Thyroid gland (tissue), 4 donors: ENCODE measurements around the gene DNM1L. TPM values are rescaled to one million over a fixed set of nuclear protein-coding genes. Genes with fewer than 3 reads are reported as not detected.

Source experiments
- DNase-seq, 2 donors: peaks; one replicate each; pipeline ENCODE4 v3.0.0-alpha.2; 2019
- H3K27ac ChIP-seq, 3 donors: fragments of 200-600 bp; sonication (generic); 1 replicate in 2 of 3; 2 replicates in 1 of 3; pipeline ENCODE4 v1.5.1; 2016 to 2019; ENCODE audit warnings: mild to moderate bottlenecking in 1 of 3, moderate library complexity in 1 of 3
- H3K27me3 ChIP-seq: fragments of 200-600 bp; sonication (generic); one replicate; pipeline ENCODE4 v1.5.1; 2019
- H3K36me3 ChIP-seq, 2 donors: fragments of 200-600 bp; sonication (generic); one replicate each; pipeline ENCODE4 v1.5.1; 2016 to 2019
- H3K4me1 ChIP-seq, 2 donors: fragments of 200-600 bp; sonication (generic); one replicate each; pipeline ENCODE4 v1.5.1; 2017 to 2019
- H3K4me3 ChIP-seq, 3 donors: fragments of 200-600 bp; sonication (generic); replicated peaks in 1 of 3; 1 replicate in 2 of 3; 2 replicates in 1 of 3; pipeline ENCODE4 v1.5.1; 2016; ENCODE audit warnings: mild to moderate bottlenecking in 1 of 3
- H3K9me3 ChIP-seq: fragments of 200-600 bp; sonication (generic); one replicate; pipeline ENCODE4 v1.5.1; 2017
- CTCF ChIP-seq, 6 experiments: fragments of 200-600 bp in 3 of 6; fragments of 450-650 bp in 3 of 6; sonication (generic) in 3 of 6; IDR thresholded peaks; one replicate each; pipeline ENCODE4 v1.5.1; 2016 to 2019; ENCODE audit warnings: antibody characterized with exemption in 6 of 6, mild to moderate bottlenecking in 2 of 6, inconsistent platforms in 1 of 6, moderate library complexity in 1 of 6
- POLR2A ChIP-seq, 2 donors: fragments of 450-650 bp; IDR thresholded peaks; one replicate each; pipeline ENCODE4 v1.6.1; 2017; ENCODE audit warnings: antibody characterized with exemption in 2 of 2, mild to moderate bottlenecking in 2 of 2, moderate library complexity in 1 of 2
- WGBS, 2 donors: methylation state at CpG; one replicate each; pipeline ENCODE4 v1.1.5; 2017; 5-methylcytosine and 5-hydroxymethylcytosine counted together
- intact Hi-C: fragments of 100-400 bp; cut with DNase I; formaldehyde crosslinking; loops from one replicate; pipeline ENCODE4 v1.15.1; 2023
- total RNA-seq, 4 donors: library from RNA; depleted of rRNA; stranded (reverse); fragments of >200 nt; gene quantifications; one replicate each; pipeline ENCODE4 v1.2.3, GENCODE V29; 2016

The DNM1L gene
- total RNA-seq, 4 donors from 2014 or later = 49.7 to 93.7 (median 56.8) TPM

GRCh38 chr12:32651151-32651955 is 27.7 kb upstream of the DNM1L start:
- intact Hi-C loops = no loop called here
- Histone ChIP-seq H3K36me3 (no peaks in the 10 kb centered on the region), H3K4me1 (no peaks in the 10 kb centered on the region), H3K27ac (no peak overlapping the region), H3K27me3 (no peaks in the 10 kb centered on the region), H3K4me3 (no peak overlapping the region), H3K9me3 (no peaks in the 10 kb centered on the region)
- WGBS, 2 donors = 91 to 96% methylated on average over 5 of the region's 5 CpGs
- DNase-seq = no peak
- TF ChIP-seq CTCF (IDR thresholded peaks at IDR 0.05) = no peak
- TF ChIP-seq POLR2A (IDR thresholded peaks at IDR 0.05) = no peak

- Histone ChIP-seq H3K27ac (no peak overlapping the region), H3K36me3 (no peaks in the 10 kb centered on the region), H3K4me1 (no peaks in the 10 kb centered on the region), H3K4me3 (no peak overlapping the region), H3K27me3 (no peaks in the 10 kb centered on the region), H3K9me3 (no peaks in the 10 kb centered on the region)
- 85 to 91% methylated on average over 4 of the region's 4 CpGs for WGBS, 2 donors
- no peak for DNase-seq
- intact Hi-C loops = no loop called here
- no peak for TF ChIP-seq CTCF (IDR thresholded peaks at IDR 0.05)
- no peak for TF ChIP-seq POLR2A (IDR thresholded peaks at IDR 0.05)
These were observed 27.2 kb upstream of the DNM1L start for GRCh38 chr12:32651956-32652210.

GRCh38 chr12:32659908-32660440 is 19.1 kb upstream of the DNM1L start:
- H3K36me3 ChIP-seq = no peaks in the 10 kb centered on the region
- H3K27ac ChIP-seq = peak overlapping the region in 1 of 3 donors; percentile 71
- H3K4me1 ChIP-seq = no peaks in the 10 kb centered on the region
- no peak overlapping the region for H3K4me3 ChIP-seq
- no peaks in the 10 kb centered on the region for H3K27me3 ChIP-seq
- DNase-seq = no peak
- H3K9me3 ChIP-seq = no peaks in the 10 kb centered on the region
- no peak for TF ChIP-seq POLR2A (IDR thresholded peaks at IDR 0.05)
- no peak for TF ChIP-seq CTCF (IDR thresholded peaks at IDR 0.05)
- whole genome bisulfite sequencing, 2 donors = 46 to 48% methylated on average over 6 of the region's 6 CpGs
- intact Hi-C loops = loop anchor here (5.0 to 10.0 kb wide), 2 partner anchors 203 to 295 kb away; no protein-coding TSS in a partner anchor

- no peaks in the 10 kb centered on the region for H3K4me1 ChIP-seq
- WGBS, 2 donors = 91 to 100% methylated on average over 6 to 7 of the region's 7 CpGs
- intact Hi-C loops = loop anchor here (10.0 kb wide), 1 partner anchor 297 kb away; no protein-coding TSS in a partner anchor
These were observed 17.4 kb upstream of the DNM1L start for GRCh38 chr12:32661706-32662105.

More at GRCh38 chr12:32661706-32662105, 17.4 kb upstream of the DNM1L start:
- H3K36me3 ChIP-seq = no peaks in the 10 kb centered on the region
- TF ChIP-seq CTCF (IDR thresholded peaks at IDR 0.05) = no peak
- no peak for TF ChIP-seq POLR2A (IDR thresholded peaks at IDR 0.05)
- H3K27ac ChIP-seq = no peak overlapping the region
- no peak for DNase-seq
- no peaks in the 10 kb centered on the region for H3K9me3 ChIP-seq
- no peak overlapping the region for H3K4me3 ChIP-seq
- H3K27me3 ChIP-seq = no peaks in the 10 kb centered on the region
